ENCODE results near the gene C10orf71. TPM values are rescaled to one million over a fixed set of nuclear protein-coding genes. Genes with fewer than 3 reads are reported as not detected.

Gene C10orf71
- total RNA-seq, 1 donor from 2014 or later, result not detected

DNA sequence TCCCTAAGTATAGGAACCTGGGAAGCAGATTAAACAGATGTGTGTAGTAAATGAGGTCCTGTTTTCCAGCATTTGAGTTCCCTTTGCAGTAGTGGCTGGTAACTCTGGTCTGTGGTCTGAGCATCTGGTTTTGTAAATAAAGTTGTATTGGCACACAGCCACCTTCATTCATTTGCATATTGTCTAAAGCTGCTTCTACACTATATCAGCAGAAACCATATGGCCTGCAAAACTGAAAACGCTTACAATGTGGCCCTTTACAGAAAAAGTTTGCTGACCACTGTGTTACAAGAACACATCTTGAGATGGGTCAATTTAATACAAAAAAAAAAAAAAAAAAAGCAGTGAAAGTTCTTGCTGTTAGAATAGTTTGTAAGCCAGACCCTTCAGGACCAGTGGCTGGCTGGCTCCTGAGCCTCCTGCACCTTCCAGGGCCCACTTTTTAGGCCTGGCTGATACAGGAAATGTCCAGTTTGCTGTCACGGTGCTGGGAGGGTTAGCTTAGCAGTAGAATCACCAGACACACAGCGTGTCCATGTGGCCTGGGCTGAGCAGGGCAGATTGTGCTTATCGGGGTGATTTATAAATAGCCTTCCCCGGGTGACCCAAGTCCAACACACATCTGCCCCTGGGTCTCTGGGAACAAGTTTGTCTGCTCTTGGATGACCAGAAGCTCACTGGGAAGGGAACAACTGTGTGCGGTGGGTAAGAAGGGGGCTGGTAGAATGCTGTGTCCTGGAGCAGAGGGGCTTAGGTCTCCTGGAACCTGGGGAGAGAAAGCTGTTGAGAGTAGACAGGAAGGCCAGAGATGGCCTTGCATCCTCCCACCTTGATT is 1.4 kb downstream of the C10orf71 start:
- Mint-ChIP-seq H3K27me3 (ENCODE audit: low read depth) (peaks cover 5% of the 10 kb centered on the region), H3K4me3 (ENCODE audit: low read depth) (no peak overlapping the region), H3K36me3 (ENCODE audit: low read depth) (no peaks in the 10 kb centered on the region), H3K4me1 (ENCODE audit: low read depth) (no peaks in the 10 kb centered on the region), H3K9me3 (no peaks in the 10 kb centered on the region), H3K27ac (no peak overlapping the region)
- DNase-seq (ENCODE audit: low spot score), result no peak
- intact Hi-C loops (cut with micrococcal nuclease), result no loop called here

DNA sequence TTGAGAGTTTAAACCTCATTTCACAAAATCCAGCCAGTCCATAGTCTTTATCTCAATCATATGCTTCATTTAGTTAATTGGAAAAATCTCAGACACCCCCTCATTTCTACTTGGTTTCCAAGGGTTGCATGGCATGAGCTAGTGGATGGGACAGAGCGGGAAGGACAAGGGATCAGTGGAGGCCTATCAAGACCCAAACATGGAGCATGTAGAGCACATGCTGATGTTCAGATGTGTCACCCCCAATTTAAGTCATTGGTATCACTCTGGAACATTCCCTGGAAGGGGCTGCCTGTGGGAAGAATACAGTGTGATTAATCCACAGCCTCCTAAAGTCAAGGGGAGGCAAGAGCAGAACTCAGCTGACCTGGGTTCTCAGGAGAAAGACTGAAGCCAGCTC is 2.3 kb downstream of the C10orf71 start:
- H3K4me1 Mint-ChIP-seq (ENCODE audit: low read depth), result no peaks in the 10 kb centered on the region
- intact Hi-C loops (cut with micrococcal nuclease), result no loop called here

DNA sequence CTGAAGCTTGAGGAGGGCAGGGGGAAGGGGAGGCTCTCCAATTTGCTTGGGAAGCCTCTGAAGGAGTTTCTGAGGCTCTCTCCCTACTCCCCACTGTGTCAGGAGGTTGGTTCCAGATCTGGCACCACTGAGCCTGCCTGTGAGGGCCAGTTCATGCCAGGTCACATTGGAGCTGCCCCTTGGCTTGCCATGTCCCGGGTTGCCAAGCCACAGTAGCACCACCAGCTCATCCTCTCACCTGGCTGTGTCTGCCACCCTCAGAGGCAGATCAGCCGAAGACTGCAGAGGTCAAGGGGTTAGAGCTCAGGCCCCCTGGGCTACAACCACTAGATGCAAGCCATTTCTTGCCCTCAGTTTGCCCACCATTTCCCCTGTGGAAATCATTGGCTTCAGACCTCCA is 3.1 kb downstream of the C10orf71 start:
- peaks cover 4% of the 10 kb centered on the region for H3K27me3 Mint-ChIP-seq (ENCODE audit: low read depth)
- H3K9me3 Mint-ChIP-seq, result no peaks in the 10 kb centered on the region
- no peak overlapping the region for H3K4me3 Mint-ChIP-seq (ENCODE audit: low read depth)
- H3K4me1 Mint-ChIP-seq (ENCODE audit: low read depth), result no peaks in the 10 kb centered on the region
- intact Hi-C loops (cut with micrococcal nuclease), result no loop called here
- no peaks in the 10 kb centered on the region for H3K36me3 Mint-ChIP-seq (ENCODE audit: low read depth)
- H3K27ac Mint-ChIP-seq, result no peak overlapping the region
- DNase-seq (ENCODE audit: low spot score), result no peak

More for the DNA sequence above, 2.3 kb downstream of the C10orf71 start:
- Mint-ChIP-seq H3K27me3 (ENCODE audit: low read depth) (peaks cover 5% of the 10 kb centered on the region), H3K9me3 (no peaks in the 10 kb centered on the region), H3K27ac (no peak overlapping the region), H3K4me3 (ENCODE audit: low read depth) (no peak overlapping the region), H3K36me3 (ENCODE audit: low read depth) (no peaks in the 10 kb centered on the region)
- no peak for DNase-seq (ENCODE audit: low spot score)

DNA sequence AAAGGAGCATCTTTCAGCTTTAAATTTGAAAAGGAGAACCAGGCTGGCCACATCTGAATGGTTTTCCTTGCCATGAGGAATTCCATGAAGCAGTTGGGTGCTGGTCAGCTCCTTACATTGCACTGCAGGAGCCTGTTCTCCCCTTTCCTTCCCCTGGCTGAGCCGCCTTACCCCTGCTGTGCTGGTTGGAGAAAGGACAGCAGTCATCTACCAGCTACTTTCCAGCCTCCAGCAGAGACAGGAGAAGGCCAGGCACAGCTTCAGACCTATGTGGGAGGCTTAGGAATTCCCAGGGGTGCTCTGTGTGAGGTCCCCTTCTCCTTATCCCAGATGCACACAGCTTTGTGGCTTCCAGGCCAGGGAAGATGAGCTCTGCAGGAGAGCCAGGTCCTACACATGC is 4.7 kb downstream of the C10orf71 start:
- no peaks in the 10 kb centered on the region for H3K9me3 Mint-ChIP-seq
- intact Hi-C loops (cut with micrococcal nuclease), result no loop called here
- no peak for DNase-seq (ENCODE audit: low spot score)
- no peak overlapping the region for H3K27ac Mint-ChIP-seq
- no peak overlapping the region for H3K4me3 Mint-ChIP-seq (ENCODE audit: low read depth)
- peaks cover 3% of the 10 kb centered on the region for H3K27me3 Mint-ChIP-seq (ENCODE audit: low read depth)
- H3K36me3 Mint-ChIP-seq (ENCODE audit: low read depth), result no peaks in the 10 kb centered on the region
- no peaks in the 10 kb centered on the region for H3K4me1 Mint-ChIP-seq (ENCODE audit: low read depth)

DNA sequence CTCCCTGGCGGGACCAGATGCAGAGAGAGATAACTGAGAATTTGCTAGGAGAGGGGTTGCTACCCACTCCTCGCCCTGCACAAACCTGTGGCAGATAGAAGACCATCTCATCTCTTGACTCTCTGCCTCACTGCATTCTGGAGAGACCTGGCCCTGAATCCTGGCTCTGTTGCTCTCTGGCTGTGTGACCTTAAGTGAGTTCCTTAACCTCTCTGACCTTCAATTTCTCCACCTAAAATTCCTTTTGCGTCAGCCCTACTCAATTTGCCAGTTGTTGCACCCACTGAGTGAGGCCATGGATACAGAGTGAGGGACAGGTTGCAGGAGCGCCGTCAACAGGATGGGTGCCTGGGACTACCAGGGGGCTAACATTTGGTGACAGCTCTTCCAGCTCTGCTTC is 5.2 kb downstream of the C10orf71 start:
- Mint-ChIP-seq H3K27ac (no peak overlapping the region), H3K36me3 (ENCODE audit: low read depth) (no peaks in the 10 kb centered on the region), H3K4me3 (ENCODE audit: low read depth) (no peak overlapping the region), H3K9me3 (no peaks in the 10 kb centered on the region), H3K4me1 (ENCODE audit: low read depth) (peaks cover 3% of the 10 kb centered on the region), H3K27me3 (ENCODE audit: low read depth) (peaks cover 3% of the 10 kb centered on the region)
- no peak for DNase-seq (ENCODE audit: low spot score)
- intact Hi-C loops (cut with micrococcal nuclease), result no loop called here

DNA sequence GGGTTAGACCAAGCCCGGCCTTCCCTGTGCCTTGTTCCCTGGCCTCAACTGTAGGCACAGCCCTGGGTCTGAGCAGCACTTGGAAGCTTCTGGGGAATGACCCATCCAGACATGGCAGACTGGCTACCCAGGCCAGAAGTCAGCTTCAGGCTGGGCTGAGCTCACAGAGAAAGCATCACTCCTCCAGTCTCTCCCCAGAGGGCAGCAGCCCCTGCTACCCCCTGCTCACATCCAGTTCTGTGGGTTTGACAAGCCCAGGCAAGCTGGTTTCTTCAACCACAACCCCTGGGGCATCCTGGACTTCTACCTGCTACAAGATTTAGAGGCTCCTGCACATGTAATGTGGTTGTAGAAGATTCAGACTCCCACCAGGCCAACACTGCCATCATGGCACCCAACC is 9.0 kb downstream of the C10orf71 start:
- no peak overlapping the region for H3K27ac Mint-ChIP-seq
- no peak for DNase-seq (ENCODE audit: low spot score)
- no peaks in the 10 kb centered on the region for H3K36me3 Mint-ChIP-seq (ENCODE audit: low read depth)
- intact Hi-C loops (cut with micrococcal nuclease), result no loop called here
- H3K27me3 Mint-ChIP-seq (ENCODE audit: low read depth), result peaks cover 7% of the 10 kb centered on the region
- H3K9me3 Mint-ChIP-seq, result no peaks in the 10 kb centered on the region
- H3K4me1 Mint-ChIP-seq (ENCODE audit: low read depth), result peaks cover 24% of the 10 kb centered on the region
- H3K4me3 Mint-ChIP-seq (ENCODE audit: low read depth), result no peak overlapping the region

DNA sequence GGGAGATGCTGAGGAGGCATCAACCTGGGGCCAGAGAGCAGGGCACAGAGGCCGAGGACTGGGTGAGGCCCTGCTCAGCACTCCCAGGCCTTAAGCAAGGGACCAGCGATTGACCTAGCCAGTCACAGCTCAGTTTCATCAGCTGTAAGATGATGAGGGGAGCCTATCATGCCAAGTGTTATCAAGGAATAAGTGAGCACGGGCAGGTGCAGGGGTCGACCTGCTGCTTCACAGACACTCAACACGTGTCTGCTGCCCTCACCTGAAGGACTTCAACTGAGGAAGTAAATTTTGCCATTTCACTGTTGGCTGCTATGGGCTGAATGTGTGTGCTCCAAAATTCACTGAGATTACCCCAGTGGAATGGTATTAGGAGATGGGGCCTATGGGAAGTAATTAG is 9.9 kb downstream of the C10orf71 start:
- no peak for DNase-seq (ENCODE audit: low spot score)
- intact Hi-C loops (cut with micrococcal nuclease), result no loop called here
- peaks cover 24% of the 10 kb centered on the region for H3K4me1 Mint-ChIP-seq (ENCODE audit: low read depth)
- H3K27ac Mint-ChIP-seq, result no peak overlapping the region
- H3K27me3 Mint-ChIP-seq (ENCODE audit: low read depth), result peaks cover 12% of the 10 kb centered on the region
- no peak overlapping the region for H3K4me3 Mint-ChIP-seq (ENCODE audit: low read depth)
- no peaks in the 10 kb centered on the region for H3K9me3 Mint-ChIP-seq
- no peaks in the 10 kb centered on the region for H3K36me3 Mint-ChIP-seq (ENCODE audit: low read depth)

DNA sequence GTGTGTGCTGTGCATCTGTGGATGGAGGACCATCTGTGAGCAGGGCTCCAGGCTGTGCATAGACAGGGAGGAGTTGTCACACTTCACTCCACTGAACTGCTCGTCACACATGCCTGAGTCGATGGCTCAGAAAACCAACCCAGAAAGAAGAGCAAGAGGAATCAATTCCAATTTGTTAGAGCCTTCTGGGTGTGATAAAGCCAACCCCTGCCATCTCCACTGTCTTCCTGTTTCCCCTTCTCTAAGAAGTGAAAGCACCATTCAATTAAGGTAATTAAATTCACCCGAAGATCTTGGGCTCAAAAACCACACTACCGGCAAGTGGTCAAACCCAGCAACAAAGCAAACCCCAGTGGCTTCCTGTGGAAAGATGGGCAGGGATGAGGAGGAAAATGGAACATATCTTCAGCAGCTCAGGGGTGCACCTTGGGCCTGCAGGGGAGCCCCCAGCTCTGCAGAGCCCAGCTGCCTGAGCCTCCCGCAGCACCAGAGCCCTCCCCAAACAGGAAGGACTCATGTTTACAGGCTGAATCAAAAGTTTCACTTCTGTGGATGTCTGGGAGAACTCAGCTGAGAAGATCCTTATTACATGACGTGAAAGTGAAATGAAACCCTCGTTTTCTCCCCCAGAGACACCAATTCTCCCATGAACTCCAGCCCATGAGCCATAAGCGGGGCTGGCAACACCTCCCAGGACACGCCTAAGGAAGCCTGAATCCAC is 10.9 kb downstream of the C10orf71 start:
- Mint-ChIP-seq H3K9me3 (no peaks in the 10 kb centered on the region), H3K4me1 (ENCODE audit: low read depth) (peaks cover 24% of the 10 kb centered on the region), H3K27ac (peak overlapping the region; percentile 59), H3K36me3 (ENCODE audit: low read depth) (no peaks in the 10 kb centered on the region), H3K4me3 (ENCODE audit: low read depth) (peak overlapping the region; percentile 1), H3K27me3 (ENCODE audit: low read depth) (peaks cover 13% of the 10 kb centered on the region)
- intact Hi-C loops (cut with micrococcal nuclease), result loop anchor here (2.0 to 10.0 kb wide), 4 partner anchors 47 to 233 kb away; partner anchors contain the start of gene ERCC6
- peak; percentile 34 for DNase-seq (ENCODE audit: low spot score)

DNA sequence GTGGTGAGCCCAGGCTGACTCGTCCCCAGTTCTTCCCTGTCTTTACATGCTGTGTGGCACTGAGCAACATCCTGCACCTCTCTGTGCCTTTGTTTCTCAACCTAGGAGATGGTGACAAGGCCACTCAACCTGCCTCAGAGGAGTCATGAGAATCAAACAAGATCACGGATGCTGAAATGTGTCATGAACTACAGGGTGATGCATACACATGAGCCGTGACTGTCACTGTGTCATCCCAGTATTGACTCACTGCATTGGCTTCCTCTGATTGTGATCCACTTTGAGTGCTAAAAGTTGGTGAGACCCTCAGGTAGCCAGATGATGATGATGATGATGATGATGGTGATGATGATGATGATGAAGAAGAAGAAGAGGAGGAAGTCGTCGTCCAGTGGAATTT is 11.5 kb downstream of the C10orf71 start:
- intact Hi-C loops (cut with micrococcal nuclease), result loop anchor here (2.0 to 10.0 kb wide), 4 partner anchors 47 to 233 kb away; partner anchors contain the start of gene ERCC6
- no peak for DNase-seq (ENCODE audit: low spot score)
- peak overlapping the region; percentile 25 for H3K27ac Mint-ChIP-seq
- peaks cover 13% of the 10 kb centered on the region for H3K27me3 Mint-ChIP-seq (ENCODE audit: low read depth)
- H3K4me3 Mint-ChIP-seq (ENCODE audit: low read depth), result no peak overlapping the region
- H3K36me3 Mint-ChIP-seq (ENCODE audit: low read depth), result no peaks in the 10 kb centered on the region
- H3K9me3 Mint-ChIP-seq, result no peaks in the 10 kb centered on the region
- peaks cover 24% of the 10 kb centered on the region for H3K4me1 Mint-ChIP-seq (ENCODE audit: low read depth)

DNA sequence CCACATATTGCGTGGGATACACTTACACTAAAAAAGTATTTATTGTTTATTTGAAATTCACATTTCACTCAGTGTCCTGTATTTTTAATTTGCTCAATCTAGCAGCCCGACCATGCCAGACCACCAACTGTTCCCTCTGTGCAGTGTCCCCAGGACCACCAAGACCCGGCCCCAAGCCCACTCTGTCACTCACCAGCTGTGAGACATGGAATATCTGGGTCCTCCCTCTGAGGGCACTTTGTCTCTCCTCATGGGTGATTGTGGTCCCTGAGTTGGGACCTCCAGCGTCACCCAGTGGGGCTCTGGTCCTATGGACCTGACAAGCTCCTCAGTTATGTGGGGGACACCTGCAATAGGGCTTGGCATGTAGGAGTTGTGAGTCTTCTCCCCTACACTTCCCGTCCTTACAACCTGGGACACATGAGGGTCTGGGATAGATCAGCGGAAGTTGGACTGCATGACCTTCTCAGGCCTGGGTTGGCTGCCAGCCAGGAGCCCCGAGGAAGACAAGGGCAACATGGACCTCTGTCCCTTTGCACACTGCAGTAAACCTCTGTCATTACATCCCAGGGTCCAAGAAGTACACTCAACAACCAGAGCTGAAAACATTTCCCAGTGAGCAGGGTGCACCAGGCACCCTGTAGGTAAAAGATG is 12.1 kb downstream of the C10orf71 start:
- H3K27ac Mint-ChIP-seq, result no peak overlapping the region
- H3K4me3 Mint-ChIP-seq (ENCODE audit: low read depth), result no peak overlapping the region
- peaks cover 13% of the 10 kb centered on the region for H3K27me3 Mint-ChIP-seq (ENCODE audit: low read depth)
- intact Hi-C loops (cut with micrococcal nuclease), result loop anchor here (2.0 to 10.0 kb wide), 4 partner anchors 46 to 234 kb away; partner anchors contain the start of gene ERCC6
- H3K4me1 Mint-ChIP-seq (ENCODE audit: low read depth), result peaks cover 24% of the 10 kb centered on the region
- DNase-seq (ENCODE audit: low spot score), result no peak
- H3K36me3 Mint-ChIP-seq (ENCODE audit: low read depth), result no peaks in the 10 kb centered on the region
- H3K9me3 Mint-ChIP-seq, result no peaks in the 10 kb centered on the region

DNA sequence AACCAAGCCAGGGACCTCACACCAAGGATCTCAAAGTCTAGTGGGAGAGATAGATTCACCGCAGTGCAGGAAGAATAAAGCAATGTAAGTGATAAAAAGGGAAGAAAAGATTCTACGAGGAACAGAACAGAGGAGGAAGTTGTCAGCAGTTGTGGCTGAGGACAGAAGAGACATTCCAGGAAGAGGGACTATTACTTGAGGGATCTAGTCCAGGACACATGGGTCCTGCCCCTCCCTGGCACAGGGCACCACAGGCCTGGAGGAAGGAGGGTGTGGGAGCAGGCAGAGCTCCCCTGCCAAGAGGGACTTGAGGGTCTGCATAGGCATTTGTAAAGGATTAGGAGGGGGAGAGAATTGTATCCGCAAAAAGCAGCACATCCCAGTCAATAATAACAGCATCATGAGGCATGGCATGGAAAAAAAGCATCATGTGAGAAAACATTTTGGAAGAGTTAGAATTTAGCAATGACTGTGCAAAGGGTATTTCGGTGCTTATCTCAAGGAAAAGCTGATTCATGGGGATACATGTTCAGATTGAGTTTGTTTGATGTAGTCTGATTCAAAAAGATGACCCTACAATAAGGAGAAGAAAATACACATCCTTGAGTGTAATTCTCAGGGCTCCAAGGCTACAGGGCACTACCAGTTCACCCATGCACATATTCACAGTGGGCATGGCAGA is 12.7 kb downstream of the C10orf71 start:
- H3K9me3 Mint-ChIP-seq, result no peaks in the 10 kb centered on the region
- intact Hi-C loops (cut with micrococcal nuclease), result loop anchor here (2.0 to 10.0 kb wide), 4 partner anchors 46 to 234 kb away; partner anchors contain the start of gene ERCC6
- DNase-seq (ENCODE audit: low spot score), result no peak
- H3K36me3 Mint-ChIP-seq (ENCODE audit: low read depth), result no peaks in the 10 kb centered on the region
- H3K27me3 Mint-ChIP-seq (ENCODE audit: low read depth), result peaks cover 15% of the 10 kb centered on the region
- no peak overlapping the region for H3K4me3 Mint-ChIP-seq (ENCODE audit: low read depth)
- peak overlapping the region; percentile 10 for H3K27ac Mint-ChIP-seq
- peaks cover 24% of the 10 kb centered on the region for H3K4me1 Mint-ChIP-seq (ENCODE audit: low read depth)

DNA sequence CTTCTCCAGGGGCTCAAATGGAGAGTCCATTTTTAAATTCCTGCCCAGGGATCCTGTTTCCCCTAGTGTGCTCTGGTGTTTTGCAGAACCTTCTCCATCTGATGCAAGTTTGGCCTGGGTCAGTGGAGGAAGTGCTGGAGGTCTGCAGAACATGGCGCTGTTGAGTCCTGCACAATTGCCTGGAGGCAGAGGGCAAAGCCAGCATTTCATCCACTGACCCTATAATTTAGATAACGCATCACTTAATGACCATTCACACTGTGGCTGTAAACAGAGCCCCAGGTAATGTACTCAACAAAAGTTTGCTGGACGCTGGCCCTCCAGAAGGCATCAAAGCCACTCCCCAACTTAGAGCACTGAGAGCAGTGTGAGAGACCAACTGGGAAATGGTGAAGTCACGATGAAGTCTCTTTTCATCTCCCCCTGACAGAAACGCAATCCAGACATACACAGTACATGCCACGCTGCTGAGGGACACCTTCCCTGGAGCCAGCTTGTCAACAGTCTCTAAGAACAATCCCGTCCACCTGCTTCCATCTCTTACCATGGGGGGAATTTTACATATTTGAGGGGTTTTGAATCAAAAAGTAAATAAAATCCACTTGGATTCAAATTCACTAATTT is 13.4 kb downstream of the C10orf71 start:
- intact Hi-C loops (cut with micrococcal nuclease), result loop anchor here (5.0 to 10.0 kb wide), 3 partner anchors 45 to 235 kb away; partner anchors contain the start of gene ERCC6
- Mint-ChIP-seq H3K4me1 (ENCODE audit: low read depth) (peaks cover 24% of the 10 kb centered on the region), H3K27ac (no peak overlapping the region), H3K36me3 (ENCODE audit: low read depth) (no peaks in the 10 kb centered on the region), H3K27me3 (ENCODE audit: low read depth) (peaks cover 15% of the 10 kb centered on the region), H3K4me3 (ENCODE audit: low read depth) (no peak overlapping the region), H3K9me3 (no peaks in the 10 kb centered on the region)
- no peak for DNase-seq (ENCODE audit: low spot score)

Data from activated T-helper 2 cell treated with anti-CD3 and anti-CD28 coated beads, Interferon-gamma antibody, Interleukin-2, Interleukin-4, amounts not matched to agents 10 μg/mL and 5 μg/mL and 100 μg/mL, durations not matched to agents 14 hours and 24 hours and 36 hours (primary cell).